Right lung (tissue), 5 donors: Measurements from ENCODE around the gene CA4. TPM values are rescaled to one million over a fixed set of nuclear protein-coding genes. Genes with fewer than 3 reads are reported as not detected.

Experiments used
- DNase-seq, 2 donors: peaks; one replicate each; pipeline ENCODE4 v3.0.0-alpha.2; 2013
- polyA plus RNA-seq, 5 donors: library from polyadenylated mRNA; unstranded; fragments of 120-200 nt; gene quantifications; one replicate each; pipeline versions ENCODE4 v1.2.1 to v1.2.3, GENCODE V29; 2013; ENCODE audit warnings: inconsistent platforms in 1 of 5, low replicate concordance in 1 of 5; ENCODE audit not compliant: insufficient read length in 5 of 5, insufficient read depth in 1 of 5

Gene CA4
- polyA plus RNA-seq, 5 donors, result 42.5 to 60.9 (median 46.9) TPM

DNA sequence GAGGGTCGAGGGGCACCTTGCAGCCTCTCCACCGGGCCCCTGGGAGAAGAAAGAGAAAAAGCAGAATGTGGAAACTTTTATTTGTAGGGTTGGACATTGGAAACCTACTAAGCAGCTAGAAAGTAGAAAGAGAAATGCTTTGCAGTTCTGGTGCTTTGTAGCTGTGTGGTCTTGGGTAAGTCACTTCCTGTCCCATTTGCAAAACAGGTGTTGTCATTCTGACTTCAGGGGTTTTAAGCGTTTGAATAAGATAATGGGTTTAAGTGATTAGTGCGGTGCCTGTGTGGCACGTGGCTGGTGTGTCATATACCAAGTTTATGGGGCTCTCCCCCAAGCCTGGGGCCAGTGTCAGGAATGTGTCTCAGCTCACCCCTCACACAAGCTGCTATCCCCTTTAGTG, 1.6 kb downstream of the CA4 start:
- DNase-seq, result no peak

DNA sequence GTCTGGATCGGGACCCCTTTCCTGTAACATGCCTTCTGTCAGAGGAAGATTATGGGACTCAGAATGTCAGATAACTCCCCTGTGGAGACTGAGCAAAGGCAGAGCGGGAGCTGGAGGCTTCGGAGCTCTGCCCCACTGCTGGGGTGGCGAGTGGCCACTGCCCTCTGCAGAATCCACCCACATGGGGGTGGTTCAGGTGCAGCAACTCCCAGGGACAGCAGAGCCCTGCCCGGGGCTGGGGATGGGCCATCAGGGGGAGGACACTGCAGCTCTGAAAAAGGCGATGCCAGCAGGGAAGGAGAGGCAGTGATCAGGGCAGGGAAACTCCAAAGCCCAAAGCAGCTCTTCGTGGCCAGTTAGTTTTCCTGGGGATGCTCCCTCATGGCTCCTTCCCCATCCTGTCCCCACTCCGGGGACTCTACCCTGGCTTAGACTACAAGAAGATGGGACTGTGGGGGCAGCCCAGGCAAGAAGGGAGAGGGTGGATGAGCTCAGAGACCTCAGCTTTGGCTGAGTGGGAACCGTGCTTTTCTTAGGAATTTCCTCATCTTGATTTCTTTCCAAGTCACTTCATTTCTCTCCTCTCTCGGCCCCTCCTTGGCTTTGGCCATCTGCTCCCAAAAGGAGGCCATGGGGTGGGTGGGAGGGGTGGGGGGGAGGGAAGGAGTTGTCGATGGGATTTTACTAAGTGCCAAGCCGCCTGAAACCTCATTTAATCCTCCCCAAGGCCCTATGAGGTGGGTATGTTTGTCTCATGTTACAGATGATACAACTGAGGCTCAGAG, 4.0 kb downstream of the CA4 start:
- no peak for DNase-seq

DNA sequence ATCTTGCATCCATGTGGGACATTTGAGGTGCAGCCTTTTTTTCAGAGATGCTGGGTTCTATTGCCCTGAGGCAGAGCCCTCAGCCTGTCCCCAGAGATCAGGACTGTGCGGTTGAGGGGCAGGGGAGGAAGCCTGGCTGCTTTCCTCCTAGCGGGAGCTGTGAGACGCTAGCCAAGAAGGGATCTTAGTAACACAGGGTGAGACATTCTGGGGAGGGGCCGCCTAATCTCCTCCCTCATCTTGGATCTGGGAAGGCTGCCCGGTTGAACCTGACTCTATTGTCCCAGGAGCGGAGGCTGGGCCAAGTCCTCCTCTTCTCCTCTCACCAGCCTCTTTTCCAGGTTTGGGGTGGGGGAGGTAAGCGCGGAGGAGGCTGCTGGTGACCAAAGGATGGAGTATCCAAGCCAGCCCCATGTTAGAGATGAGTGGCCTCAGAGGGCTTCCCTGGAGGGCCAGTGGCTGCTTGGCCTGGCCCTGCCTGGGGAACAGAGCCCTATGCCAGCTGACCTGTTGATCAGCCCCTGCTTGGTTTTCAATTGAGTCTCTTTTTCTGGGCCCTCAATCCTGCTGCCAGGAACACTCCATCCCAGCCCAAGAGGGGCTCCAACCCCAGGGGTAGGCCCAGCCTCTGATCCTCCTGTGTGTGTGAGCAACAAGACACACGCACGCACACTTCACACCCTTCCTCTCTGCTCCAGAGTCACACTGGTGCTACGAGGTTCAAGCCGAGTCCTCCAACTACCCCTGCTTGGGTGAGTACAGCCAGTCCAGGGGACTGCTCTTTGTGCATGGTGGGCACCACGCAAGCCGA, 5.0 kb downstream of the CA4 start:
- no peak for DNase-seq

DNA sequence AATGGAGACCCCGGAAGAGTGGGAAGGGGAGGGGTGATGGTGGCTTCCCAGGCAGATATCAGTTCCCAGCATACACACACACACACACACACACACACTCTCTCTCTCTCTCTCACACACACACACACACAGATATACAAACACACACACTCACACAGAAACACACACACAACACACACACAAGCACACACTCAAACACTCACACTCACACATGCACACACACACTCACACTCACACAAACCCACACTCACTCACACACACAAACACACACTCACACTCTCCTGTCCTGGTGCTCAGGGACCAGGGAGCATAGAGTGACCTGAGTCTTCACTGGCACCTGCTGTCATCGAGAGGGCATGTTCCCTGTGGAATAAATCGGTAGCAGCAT, 5.6 kb downstream of the CA4 start:
- DNase-seq, result no peak

DNA sequence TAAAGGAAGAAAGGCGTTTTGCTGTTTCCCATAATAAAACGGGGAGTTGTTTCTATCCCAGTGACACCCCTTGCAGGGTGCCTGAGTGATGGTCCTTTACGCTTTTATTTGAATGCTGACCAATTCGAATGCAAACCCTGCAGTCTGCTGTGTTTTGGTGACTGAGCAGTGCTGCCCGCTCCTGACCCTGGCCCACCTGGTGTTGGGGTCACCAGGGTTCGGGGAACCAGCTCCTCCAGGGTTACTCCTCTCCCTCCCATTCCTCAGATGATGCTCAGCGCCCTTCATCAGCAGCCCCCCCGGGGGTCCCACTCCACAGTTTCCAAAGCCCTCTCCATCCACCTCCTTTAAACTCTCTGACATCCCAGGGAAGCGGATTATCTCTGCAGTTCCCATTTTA, 6.0 kb downstream of the CA4 start:
- DNase-seq, result no peak

DNA sequence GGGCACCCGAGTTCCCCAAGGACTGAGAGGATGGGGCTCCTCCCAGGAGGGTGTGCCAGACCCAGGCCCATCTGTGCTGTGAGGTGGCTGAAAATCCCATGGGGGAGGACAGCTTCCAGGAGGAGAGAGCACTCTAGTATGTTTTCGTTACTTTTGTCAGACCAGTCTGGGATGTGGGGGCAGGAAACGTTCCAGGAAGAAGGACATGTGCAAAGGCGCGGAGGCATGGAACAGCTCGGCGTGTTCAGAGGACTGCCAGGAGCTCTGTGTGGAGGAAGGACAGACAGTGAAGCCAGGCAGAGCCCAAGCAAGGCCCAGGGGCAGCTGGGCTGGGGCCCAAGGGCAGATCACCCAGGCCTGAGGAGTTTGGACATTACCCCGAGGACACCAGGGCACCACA, 7.0 kb downstream of the CA4 start:
- DNase-seq, result no peak

DNA sequence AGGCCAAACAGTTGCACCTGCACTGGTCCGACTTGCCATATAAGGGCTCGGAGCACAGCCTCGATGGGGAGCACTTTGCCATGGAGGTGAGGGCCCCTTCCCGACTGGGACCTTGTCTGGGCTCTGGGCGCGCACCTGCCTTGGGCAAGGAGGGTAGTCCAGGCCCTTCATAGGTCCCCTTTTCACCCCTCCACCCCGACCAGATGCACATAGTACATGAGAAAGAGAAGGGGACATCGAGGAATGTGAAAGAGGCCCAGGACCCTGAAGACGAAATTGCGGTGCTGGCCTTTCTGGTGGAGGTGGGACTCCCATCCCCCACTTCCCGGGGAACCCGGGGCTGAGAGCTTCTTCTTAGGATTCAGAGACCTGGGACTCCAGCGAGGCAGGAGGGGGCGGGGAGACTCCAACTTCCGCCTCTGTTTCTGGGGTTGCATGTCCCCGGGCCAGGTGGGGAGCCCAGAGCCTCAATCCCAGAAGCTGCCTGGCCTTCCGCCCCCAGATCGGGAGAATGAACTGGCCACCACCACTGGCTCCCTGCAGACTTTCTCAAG, 7.8 kb downstream of the CA4 start:
- DNase-seq, result no peak

DNA sequence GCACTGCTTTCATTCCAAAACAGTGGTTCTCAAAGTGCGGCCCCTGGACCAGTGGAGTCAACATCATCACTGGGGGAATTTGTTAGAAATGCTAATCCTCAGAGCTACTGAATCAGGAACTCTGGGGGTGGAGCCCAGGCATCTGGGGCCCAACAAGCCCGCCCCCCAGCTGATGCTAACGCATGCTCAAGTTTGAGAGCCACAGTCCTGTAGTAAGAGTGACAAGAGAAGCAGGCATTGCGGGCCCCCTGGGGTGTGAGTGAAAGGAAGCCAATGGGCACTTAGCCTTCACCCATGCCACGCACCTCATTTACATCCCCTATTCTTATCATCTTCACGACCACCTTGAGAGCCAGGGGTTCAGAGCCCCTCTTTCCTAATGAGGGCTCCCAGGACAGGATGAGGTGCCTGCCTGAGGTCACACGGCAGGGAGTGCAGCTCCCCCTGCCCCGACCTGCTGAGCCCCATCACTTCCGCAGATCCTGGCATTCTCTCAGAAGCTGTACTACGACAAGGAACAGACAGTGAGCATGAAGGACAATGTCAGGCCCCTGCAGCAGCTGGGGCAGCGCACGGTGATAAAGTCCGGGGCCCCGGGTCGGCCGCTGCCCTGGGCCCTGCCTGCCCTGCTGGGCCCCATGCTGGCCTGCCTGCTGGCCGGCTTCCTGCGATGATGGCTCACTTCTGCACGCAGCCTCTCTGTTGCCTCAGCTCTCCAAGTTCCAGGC, 9.1 kb downstream of the CA4 start:
- no peak for DNase-seq

DNA sequence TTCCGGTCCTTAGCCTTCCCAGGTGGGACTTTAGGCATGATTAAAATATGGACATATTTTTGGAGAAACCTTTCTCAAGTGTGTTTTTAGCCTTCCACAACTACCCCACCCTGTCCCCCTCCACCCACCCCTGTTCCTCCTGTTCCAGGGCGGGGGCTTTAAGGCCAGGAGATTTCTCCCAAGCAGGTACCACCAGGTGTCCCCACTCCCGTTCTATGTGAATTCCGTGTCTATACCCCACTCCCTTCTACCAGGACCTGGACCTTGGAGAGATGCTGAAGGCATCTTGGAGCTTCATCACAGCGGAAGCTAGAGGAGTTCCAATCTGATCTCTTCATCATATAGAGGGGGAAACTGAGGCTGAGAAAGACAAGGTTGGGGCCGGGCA, 9.7 kb downstream of the CA4 start:
- DNase-seq, result no peak

DNA sequence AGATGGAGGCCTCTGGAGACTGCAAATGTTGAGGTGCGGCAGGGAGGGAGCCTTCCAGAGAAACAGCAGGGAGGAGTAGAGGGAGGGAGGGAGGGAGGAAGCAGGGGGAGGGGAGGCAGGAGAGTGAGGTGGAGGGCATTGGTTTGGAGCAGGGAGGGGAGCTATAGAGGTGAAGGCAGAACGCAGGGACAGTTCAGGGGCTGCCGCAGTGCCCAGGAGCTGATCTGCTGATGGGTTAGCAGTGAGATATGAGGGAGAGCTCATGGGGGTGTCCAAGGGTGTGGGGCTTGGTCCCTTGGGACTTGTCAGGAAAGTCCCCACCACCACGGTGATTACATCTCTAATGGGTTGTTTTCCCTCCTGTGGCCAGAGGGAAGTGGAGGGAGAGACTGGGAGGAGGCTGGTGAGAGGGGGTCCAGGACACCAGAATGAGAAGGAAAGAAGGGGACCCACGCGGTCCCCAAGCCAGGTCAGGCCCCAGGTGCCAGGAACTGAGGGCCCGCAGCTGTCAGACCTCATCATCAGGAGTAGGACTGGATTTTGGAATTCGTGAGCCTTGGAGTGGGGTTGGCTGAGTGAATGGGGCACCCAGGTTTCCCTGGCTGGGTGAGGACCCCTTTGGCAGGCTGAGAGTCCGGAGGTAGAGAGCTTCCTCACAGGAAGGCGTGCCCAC, 11.2 kb downstream of the CA4 start:
- no peak for DNase-seq

DNA sequence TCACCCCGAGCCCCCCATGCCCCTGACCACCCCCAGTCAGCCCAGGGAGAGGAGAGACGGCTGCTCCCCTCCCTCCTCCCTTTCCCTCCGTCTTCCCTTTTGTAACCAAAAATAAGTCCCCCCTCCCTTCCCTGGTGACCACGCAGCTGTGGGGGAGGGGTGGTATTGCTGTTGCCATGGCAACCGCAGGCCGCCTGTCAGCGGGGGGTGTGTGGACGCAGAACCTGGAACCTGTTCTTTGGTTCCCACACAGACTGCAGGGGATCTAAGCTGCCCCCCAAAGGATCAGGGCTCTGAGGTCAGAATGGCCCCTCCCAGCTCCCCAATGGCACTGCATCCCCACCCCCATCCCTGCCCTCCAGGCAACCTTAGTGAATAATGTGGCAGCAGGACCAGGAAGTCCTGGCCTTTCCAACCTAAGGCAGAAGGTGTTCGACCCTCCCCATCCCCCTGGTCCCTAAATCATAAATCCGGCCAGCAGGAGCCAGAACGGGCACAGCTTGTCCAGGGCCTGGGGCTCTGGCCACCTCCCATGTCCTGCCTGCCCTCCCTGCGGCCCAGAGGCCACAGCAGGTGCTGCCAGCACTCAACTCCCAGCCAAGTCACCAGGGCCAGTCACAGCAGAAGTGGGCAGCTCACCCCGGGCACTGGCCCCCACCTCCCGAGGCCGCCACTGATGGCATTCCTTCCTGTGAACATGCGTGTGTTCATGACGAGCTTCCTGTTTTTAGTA, 12.0 kb downstream of the CA4 start:
- no peak for DNase-seq

DNA sequence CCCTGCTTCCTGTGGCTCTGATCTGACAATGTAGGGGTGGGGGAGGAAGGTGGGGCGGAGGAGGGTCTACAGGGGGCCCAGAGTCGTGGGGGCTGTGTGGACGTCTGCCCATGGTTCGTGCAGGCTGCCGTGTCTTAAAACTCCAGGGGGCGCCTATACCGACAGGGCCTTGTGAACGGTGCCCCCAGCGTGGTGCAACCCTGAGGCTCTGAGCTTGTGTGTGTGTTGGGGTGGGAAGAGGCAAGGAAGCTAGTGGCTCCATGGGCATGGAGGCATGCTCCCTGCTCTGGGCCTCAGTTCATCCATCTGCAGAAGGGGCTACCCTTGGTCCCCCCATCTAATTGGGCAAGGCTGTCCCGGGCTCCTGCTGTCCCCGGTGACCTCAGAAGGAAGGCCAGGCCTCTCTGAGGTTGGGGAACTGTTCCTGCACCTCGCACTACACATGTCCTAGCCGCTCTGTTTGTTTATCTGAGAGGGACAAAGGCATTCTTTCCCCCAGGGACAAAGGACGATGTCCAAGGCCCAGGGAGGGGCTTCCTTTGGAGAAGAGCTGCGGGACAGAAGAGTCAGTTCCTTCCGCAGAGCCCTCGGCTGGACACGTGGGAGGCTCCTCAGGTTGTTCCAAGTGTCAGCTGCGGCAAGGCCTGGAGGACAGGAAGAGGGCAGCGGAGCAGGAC, 13.5 kb downstream of the CA4 start:
- DNase-seq, result no peak

DNA sequence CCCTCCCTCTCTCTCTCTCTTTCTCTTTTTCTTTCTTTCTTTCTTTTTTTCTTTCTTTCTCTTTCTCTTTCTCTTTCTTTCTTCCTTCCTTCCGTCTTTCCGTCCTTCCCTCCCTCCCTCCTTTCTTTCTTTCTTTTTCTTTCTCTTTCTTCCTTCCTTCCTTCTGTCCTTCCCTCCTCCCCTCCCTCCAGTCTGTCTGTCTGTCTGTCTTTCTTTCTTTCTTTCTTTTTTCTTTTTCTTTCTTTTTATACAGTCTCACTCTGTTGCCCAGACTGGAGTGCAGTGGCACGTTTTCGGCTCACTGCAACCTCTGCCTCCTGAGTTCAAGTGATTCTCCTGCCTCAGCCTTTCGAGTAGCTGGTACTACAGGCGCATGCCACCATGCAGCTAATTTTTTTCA, 14.4 kb downstream of the CA4 start:
- DNase-seq, result no peak

DNA sequence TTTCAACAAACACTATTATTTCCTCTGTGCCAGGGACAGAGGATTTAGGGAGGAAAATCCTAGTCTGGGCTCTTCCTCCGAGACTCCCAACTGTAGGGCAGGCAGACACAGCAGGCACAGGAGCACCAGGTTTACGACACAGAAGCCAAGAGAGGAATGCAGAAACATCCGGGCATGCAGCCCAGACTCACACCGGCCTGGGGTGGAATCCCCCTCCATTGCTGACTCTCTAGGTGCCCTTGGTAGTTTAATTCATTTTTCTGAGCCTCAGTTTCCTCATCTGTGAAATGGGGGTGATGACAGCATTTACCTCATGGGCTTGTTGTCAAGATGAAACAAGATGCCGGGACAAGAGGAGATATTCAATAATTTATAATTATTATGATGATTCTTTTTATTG, 14.9 kb downstream of the CA4 start:
- DNase-seq, result no peak

DNA sequence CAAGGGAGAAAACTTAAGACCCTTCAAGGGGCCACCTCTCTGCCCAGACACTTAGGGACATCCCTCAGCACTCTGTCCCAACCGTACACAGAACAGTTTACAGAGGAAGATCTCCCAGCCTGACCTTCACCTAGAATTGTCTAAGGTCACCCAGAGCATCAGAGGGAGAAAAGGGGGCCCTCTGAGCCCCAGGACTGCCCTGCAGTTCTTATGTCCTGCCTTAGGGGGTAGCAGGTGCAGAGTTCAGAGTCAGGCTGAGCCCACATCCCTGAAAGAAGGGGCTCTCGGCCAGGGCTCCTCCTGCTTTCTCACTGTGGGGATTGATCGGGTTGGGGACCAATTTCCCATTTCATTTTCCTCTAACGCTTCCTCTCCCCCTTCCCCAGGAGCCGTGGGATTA, 15.4 kb downstream of the CA4 start:
- DNase-seq, result no peak

DNA sequence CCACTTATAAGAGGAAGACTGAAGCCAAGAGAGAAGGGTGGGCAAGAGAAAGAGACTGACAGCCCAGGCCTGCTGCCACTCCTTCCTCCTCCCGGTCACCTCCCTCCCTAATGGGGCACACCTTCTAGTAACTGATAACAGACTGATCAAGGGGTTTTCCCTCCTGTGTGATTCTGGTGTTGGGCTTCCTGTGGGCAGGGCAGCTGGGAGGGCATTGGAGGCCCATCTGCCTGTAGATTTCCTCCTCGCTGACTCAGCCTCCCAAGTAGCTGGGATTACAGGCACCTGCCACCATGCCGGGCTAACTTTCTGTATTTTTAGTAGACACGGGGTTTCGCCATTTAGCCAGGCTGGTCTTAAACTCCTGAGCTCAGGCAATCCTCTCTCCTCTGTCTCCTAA, 16.2 kb downstream of the CA4 start:
- DNase-seq, result no peak

DNA sequence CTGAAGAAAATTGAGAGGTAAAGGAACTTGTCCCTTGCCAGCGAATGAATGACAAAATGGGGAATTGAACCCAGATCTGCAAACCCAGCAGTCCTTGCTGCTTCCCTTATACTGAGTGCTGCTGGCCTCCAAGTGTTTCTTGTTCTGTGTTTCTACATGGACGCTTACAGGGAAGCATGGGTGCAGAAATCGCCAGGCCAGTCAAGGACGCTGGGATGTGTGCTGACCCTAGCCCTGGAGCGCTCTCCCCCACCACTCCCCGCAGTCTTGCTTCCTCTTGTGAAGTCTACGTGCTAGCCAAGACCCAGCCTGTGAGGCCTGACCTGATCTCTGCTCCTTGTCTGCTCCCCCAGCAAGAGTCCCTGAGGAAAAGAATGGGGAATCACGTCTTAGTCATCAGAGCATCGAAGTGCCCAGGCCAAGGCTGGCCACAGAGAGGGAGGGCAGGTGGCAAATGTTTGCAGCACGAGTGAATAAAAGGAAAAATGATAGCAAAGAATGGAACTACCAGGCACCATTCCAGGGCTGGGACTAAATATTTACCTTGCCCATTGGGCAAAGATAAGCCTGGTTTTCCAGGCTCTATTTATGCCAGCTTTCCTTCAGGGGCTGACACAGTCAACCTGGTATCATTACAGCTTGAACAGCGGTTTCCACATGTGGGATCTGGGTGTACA, 17.4 kb downstream of the CA4 start:
- no peak for DNase-seq

DNA sequence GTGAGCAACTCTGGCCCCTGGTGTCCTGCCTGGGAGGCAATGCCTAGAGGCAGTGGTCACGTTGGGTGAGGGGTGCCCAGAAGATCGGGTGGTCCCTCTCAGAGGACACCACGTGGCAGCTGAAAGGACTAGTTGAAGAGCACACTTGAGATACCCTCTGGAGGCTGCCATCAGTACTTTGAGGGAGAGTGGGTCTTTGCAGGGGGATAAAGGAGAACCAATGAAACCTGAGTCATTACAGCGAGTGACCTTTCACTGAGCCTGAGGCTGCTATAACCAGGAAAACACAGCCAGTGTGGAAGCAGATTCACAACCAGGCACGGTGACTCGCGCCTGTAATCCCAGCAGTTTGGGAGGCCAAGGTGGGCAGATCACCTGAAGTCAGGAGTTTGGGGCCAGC, 18.9 kb downstream of the CA4 start:
- no peak for DNase-seq

DNA sequence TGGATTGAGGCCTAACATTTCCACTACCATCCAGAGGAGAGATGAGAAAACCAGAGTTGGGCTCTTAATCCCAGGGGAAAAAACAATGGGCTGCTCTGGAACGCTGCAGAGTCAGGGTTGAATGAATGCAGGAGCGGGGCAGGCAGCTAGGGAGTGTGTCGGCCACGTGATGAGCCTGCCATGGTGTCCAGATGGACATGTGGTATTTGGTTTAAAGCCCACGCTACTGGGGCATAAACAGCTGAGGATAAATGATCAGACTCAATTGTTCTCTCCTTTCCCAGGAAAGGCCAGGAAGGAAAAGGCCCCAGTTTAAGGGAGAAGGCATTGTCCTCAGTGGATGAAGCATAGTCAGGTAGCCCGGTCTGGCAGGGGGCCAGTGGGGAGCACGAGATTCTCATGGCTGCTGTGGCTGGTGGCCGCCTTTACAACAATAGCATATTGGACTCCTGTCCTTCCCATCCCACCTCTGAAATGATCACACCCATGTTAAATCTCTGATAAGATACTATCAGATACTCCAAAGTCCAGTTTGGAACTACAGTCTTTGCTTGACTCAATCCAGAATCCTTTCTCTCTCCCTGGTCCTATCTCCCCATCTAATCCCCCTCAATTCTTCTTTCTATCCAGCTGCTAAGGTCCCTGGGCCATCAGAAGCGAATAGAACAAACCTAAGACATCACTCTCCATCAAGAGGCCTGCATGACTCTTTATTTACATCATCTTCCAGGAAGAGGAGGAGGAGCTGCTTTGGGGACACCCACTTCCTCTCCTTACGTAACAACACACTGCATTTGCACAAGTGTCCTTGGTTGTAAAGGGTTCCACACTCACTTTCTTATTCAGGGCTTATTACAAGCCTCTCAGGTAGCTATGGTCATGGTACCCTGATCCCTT, 20.4 kb downstream of the CA4 start:
- no peak for DNase-seq
